ENCODE measurements around the gene IL17RD.

IL17RD gene

DNA sequence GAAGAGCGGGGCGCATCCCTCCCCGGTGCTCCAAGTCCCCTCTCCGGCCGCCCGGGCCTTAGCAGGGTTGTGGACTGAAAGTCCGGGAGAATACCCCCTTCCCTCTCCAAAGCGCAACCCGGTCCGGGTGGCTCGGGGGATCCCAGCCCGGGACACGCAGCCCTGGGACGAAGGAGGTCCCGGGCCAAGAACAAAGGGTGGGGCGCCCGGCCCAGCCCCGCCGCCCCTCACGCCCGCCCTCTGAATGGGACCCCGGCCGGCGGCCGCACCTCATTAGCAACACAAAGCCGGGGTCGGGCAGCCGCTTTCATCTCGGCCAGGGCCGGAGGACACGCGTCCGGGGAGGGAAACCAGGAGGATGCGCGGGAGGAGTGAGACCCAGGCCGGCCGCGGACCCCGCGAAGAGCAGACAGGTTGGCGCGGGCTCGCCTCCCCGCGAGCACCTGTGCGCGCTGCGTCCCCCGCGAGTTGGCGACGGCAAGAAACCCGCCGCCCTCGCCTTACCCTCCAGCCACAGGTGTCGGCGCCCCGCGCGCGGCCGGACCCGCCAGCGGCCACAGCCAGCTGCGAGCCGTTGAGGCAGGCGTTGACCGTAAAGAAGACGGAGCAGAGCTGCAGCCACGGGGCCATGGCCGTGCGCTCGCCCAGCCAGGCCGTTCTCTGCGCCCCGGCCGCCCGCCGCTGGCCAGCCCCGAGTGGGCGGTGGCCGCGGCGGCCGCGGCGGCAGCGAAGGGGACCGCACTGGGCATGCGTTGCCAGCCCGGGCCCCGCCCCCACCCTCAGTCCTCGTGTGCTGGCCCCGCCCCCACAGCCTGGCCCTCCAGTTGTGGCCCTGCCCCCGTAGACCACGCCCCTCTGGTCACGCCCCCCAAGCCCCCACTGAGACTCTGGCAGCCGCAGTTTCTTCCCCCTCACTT, at the start of gene IL17RD:
Gene IL17RD, minus strand, starts transcription at position 697 of the 917 bp plus-strand sequence. Its CDS starts 67 bp downstream, at position 630.
- peak; percentile 42 for DNase-seq

DNA sequence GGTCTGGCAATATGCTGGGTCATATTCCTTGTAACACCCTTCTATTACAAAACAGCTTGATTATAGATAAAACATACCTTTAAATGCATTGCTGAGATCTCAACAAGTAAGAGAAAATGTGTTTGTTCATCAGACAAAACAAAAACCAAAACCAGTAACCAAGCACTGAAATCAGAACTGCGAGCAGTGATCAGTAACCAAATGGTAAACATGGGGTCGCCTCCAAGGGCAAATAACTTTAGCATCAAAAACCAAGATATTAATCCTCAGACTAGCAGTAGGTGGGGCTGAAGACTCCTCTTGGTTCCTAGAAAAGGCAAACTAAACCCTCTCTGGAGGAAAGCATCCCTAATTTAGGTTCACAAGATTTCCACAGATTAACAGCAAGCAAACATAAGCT, 41.3 kb upstream of the IL17RD start:
- DNase-seq = no peak

DNA sequence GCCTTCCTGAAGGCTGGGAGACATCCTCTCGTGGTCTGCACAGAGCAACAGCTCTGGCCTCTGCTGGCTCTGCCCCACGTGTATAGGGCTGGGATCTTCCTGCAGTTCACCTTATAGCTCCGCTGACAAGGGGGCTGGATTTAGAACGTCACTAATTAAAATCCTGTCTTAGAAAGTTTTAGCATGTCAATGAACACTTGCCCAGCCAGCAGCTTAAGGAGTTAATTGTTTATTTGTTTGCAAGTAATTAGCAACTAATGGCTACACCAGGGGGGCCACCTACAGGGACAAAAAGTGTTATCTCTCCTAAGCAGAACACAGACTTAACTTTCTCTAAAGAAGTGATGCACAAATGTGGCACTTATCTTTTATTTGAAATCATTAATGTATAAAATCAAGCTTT, 34.7 kb upstream of the IL17RD start, which contains the start of gene HESX1:
Gene HESX1, minus strand, starts transcription at position 84 of the 403 bp plus-strand sequence. Its CDS starts 60 bp downstream, at position 24.
- no peak for DNase-seq

DNA sequence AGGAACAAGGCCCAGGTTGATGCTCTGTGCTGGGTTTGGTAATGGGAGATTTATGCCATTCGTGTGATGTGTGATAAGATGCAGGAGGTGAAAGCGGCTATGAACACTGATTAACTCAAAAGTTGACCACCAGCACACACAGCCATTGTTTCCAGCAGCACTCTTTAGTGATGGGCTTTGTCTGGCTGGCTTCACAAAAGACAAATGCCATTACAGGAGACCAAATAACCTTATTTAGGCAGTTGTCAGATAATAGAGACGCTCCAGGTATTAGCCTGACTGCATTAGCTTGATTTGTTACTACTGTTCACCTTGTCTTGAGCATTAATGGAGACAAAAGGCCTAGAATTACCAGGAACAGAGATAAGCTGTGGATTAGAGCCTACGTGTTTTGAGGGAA, 29.5 kb upstream of the IL17RD start:
- DNase-seq = no peak

DNA sequence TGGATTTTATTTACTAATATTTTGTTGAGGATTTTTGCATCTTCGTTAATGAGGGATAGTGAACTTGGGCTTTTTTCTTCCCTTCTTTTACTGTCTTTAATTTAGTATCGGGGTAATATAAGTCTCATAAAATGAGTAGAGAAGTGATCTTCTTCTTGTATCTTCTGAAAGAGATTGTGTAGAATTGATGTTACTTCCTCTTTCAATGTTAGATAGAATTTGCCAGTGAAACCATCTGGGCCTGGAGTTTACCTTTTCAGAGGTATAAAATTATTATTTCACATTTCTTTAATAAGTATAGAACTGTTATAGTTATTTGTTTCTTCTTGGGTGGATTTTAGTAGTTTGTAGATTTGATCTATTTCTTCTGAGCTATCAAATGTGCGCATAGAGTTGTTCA, 26.9 kb upstream of the IL17RD start:
- no peak for DNase-seq

DNA sequence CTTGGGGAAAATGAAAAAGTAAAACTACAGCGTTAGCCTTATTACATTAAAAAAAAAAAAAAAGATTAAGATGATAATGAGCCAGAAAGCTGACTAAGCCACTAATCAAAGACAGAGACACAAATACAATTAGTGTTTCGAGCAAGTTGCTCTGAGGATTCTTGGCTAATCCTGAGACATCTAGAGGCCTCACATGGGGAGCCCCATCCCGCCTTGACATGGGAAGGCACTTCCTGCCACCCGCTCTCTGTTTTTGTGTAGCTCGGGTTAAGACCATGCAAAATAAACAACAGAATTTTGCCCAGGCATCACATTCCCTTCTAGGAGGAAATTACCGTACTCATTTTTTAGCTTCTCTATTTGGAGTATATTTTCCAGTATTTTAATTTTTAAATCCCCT, 19.4 kb upstream of the IL17RD start:
- DNase-seq = no peak

DNA sequence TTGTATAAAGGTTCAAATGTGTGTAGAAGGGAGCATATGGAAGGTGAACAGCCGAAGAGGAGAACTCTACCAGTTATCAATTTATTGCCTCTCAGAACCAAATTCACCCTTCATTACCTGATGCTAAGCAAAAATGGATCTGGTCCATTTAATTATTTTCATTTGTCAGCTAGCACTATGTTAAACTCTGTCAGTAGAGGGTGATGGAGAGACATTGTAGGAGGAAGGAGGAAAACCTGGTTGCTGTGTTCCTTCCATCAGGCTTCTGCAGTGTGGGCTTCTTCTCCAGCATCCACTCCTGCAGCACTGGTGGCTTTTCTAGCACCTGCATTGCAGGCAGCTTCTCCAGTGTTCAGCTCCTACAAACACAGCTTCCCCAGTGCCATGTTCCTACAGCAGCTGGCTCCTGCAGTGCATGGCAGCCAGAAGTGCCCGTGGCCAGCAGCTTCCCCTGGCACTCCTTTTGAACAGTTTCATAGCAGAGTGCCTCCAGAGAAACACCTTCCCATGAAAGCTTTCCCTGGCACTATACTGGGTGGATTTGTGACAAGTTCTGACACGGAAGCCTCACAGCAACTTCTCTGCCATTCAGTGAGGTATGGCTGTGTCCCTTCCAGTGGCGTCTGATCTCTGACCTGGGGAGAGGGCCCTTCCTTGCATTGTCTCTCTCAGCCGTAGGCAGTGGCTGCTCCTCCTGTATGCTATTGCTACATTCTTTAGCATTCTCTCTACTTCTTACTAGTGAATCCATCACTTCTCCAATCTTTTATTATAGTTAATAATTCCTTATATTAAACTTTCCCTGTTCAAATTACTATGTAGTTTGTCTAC, 14.6 kb upstream of the IL17RD start:
- peak; percentile 6 for DNase-seq

DNA sequence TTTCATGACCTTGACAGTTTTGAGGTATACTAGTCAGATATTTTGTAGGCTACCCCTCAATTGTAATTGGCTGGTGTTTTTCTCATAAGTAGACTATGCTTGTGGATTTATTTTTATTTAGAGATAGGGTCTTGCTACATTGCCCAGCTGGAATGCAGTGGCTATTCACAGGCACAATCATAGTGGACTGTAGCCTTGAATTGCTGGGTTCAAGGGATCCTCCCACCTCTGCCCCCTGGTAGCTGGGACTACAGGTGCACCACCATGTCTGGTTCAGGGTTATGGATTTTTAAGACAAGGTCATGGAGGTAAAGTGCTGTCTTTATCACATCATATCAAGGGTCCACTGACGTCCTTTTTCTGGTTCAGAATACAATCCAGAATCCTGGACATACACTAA, 10.9 kb upstream of the IL17RD start:
- DNase-seq = no peak

DNA sequence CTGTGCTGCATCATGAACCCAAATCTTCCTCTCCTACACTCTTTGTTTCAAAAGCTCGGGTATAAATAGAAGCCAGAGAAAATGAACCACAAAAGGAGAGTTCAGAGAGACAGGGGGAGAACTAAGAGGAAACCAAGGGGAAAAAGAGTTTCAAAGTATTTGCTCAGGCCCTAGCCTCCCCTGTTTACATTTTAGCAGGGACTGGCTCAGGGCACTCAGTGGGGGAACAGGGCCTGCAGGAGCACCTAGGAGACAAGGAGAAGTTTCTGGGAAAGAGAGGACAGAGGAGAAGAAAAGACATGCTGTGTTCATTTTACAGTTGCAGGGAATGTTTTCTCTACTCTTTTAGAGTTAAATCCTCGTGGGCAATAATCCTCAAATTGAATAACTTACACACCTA, 8.5 kb upstream of the IL17RD start:
- DNase-seq = no peak

DNA sequence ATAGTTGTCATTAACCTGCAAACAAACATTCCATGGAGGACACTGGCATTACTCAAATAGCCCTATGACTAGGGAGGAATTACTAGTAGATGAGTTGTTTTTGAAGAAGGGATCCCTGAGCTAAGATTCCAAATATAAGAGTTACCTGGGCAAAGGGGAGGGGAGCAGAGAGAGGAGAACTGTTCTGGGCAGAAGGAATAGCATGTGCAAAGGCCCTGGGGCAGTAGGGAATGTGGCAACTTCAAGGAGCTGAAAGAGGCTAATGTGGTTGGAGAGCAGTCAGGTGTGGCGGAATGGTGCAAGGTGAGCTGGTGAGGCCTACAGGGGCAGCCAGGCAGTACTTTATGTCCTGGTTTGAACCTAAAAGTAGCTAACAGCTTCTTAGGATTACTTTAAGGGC, 5.8 kb upstream of the IL17RD start:
- no peak for DNase-seq

DNA sequence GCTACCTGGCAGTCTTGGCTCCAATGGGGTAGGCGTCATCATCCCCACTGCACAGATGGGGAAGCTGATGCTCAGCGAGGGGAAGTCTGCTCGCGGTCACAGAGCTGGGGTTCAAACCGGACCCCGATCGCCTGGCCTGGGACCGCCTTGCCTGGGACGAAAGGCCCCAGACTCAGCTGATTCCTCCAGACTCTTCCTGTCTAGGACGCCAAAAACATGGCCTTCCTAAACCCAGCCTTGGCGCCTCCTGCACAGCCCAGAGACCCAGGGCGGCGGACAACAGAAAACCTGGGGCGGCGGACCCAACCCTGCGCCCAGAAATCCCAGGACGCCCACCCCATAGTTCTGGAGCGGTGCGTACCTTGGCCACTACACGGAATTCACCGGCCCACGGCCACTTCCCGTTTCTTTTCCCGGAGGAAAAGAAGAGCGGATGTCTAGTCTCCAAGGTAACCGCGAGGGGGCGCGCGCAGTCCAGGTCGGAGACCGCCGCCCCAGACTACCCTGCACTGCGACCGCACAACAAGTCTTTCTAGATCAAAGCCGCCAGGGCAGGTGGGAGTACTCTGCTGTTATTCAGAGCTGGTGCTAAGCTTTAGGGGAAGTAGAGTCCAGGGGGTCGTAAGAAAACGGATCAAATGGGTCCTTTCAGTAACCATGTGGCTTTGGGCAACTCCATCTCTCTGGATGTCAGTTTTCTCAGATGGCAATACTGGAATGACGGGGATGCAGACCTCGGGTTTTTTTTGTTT, 4.9 kb upstream of the IL17RD start:
- peak; percentile 68 for DNase-seq

DNA sequence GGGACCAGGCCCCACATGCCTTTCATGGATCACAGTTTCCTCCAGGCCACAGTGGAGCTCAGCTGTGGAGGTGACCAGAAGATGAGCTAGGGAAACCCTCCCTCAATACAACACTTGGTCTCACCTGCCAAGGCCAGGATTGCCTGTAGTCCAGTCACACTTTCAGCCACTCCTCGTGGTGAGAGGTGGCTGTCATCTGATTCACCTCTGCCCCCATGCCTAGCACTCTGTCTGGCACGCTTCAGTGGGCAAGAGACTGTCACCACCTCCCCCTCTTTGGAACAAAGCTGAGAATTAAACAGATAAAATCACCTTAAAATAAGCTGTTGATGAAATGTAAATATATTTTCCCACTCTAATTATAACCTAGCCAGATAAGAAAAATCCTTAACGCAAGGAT, 4.0 kb upstream of the IL17RD start:
- DNase-seq = no peak

DNA sequence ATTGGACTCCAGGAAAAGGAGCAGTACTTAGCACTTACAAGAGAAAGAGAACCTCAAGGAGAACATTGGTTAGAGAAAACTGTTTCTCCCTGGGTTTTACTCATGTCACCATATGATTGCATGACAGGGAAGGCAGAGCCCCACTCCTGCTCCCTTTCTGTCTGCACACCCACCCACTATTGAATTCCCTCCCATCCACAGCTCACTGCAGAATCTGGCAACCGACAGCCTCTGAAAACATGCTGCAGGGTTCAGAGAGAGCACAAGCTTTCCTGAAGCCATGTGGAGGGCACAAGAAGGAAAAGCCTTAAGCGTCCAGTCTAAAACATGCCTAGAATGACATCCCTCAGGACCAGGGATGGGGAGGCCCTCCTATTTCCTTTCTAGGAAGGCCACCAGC, 3.0 kb upstream of the IL17RD start:
- no peak for DNase-seq

DNA sequence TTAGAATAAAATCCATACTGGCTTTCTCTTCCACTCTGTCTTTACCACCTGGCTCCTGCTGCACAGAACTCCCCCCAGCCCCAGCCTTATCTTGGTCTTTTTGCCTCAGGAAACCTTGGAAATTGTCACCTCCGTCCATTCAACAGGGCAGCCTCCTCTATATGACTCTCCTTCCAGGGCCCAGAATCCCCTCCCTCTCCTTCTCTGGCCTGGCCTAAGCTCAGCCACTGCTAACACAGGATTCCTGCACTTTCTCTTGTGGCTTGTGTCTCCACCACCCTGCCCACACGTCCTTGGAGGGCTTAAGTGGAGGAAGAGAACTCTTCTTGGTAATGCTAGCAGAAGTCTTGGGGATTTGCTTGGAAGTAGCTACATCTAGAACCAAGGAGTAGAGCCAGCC, 1.5 kb upstream of the IL17RD start:
- no peak for DNase-seq

DNA sequence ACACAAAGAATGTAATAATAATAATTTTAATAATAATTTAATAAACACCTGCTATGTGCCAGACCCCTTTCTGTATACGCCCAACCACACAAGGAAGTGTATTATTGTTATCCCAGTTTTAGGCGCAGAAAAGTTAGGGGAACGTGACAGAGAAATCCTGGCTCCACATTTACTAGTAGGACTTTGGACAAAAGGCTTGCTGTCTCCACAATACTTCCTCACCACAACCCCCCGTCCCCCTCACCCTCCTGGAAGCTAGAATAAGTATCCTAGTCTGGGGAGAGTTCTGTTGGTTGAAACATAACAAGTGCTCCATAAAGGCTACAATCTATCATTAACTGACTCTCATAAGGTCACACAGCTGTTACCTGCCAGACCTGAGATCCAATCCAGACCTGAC, 488 bp upstream of the IL17RD start:
- DNase-seq = no peak

DNA sequence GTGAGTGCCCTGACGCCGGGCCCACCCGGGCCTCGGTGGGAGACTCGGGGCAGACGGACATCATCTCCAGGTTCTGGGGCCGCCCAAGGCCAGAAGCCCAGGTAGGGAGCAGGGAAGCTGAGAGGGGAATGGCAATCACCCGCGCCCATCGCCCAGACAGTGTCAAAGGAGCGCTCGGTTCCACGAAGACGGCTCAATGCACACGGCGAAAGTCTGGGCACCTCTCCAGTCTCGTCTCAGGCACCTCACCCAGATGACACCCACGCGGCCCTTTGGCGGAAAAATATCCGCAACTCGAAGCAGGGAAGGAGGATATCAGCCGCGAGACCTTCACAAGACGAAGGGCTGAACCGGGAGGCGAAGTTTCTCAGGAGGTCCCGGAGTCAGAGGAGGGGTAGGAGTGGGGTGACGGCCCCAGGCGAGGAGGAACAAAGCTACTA, 916 bp downstream of the IL17RD start:
- no peak for DNase-seq

DNA sequence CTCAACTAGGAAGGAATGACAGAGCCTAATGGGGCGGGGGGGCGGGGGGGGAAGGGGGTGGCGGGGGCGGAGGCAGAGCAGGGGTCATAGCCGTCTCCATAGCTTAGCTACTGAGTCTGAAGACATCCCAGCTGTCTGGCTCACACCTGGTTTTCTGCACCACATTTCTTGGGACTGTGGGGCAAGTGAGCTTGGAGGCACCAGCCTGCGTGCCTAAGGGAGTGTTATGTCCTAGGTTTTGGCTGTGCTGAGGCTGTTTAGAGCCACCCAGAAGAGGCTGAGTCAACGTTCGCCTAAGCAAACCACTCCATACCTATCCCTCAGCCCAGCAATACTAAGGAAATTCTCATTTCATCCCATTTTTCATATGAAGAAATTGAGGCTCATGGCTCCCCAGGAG, 1.4 kb downstream of the IL17RD start:
- DNase-seq = no peak

DNA sequence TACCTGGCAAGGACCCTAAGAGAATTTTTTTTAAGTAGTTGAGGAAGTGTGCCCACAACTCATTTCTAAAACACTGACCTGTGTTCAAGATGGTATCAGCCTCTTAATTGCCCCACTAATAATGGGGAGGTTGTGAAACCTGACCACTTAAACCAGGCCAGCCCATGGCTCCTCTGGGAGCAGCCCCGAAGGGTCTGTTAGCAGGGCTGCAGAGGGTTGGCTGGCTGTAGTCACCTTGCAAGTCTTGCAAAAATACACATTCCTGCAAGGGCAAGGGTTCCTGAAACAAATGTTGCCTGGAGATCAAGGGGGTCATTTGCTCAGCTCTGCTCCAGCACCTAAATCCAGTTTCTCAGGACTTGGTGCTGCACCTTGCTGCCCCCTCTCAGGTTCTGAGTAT, 3.2 kb downstream of the IL17RD start:
- DNase-seq = no peak

DNA sequence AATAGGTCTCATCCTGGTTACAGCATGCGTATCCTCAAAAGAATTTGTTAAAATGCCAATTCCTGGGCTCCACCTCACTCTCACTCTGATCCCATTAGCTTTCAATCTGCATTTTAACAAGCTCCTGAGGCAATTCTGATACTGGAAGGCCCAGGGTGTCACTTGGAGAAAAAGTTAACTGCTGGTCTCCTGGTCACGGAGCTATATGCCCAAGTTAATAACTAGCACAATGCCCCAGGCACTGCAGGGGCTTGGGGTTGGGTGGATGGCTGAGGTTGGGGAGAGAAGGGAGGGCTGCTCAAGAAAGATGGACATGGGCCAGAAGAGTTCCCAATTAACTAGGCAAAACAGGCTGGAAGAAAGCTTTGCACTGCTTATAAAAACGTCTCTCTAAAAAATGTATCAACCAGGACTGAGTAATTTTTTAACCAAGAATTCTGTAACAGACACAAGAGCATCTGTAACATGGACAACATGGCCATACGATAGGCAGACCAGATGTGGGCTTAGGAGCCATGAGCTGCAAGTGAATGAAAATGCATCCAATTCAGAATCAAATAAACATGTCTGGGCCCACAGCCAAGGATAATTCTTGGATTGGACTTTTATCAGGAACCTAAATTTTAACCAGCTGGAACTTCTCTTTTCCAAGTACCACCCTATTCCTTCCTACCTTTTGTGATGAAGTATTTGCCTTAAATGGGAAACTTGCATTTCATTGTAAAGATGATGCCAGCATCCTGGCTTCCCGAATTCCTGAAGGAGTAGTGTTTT, 4.2 kb downstream of the IL17RD start:
- peak; percentile 16 for DNase-seq

DNA sequence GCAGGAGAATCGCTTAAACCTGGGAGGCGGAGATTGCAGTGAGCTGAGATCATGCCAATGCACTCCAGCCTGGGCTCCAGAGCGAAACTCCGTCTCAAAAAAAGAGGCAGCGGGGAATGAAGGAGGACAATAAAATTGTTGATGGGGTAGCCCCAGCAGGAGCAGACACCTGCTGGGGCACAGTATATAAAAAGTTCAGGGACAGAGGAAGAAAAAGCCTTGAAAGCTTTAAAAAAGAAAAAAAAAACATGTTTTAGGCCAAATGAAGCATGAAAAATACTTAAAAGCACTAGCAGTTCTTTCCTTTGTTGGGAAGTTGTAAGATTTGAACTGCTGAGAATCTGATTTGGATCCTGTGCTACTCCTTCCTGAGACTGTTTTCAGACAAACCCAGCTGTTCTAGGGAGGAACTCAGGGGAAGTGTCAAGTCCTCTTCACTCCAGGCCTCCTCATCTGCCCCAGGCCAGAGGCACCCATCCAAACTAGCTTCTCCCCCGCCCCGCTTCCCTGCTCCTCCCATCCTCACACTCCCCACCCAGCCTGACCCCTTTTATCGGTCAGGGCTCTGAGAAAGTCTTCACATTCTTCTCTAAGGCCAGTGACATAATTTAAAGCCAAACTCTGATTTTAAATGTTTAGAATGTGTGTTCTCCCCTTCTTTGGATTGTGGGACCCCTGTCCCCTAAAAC, 4.9 kb downstream of the IL17RD start:
- no peak for DNase-seq

All from NCI-H2171 treated with DMSO at 0.1 percent for 48 hours (cell line).